SK-N-MC (cell line): ENCODE data around the gene ITPR3.

Experiments
- EZH2 ChIP-seq: fragments of 200-600 bp; sonication (generic); IDR thresholded peaks from one replicate; pipeline ENCODE4 v1.6.1; 2017; ENCODE audit warnings: antibody characterized with exemption
- POLR2AphosphoS5 ChIP-seq: IDR thresholded peaks from 2 replicates; pipeline ENCODE4 v1.6.1; 2012; ENCODE audit warnings: mild to moderate bottlenecking, low read depth, low read length, borderline replicate concordance

GRCh38 chr6:33638556-33638955 is 17.4 kb downstream of the ITPR3 start:
- no peak for TF ChIP-seq EZH2
- TF ChIP-seq POLR2AphosphoS5, result no peak
